HCT116 (cell line): ENCODE data around the gene OFD1. TPM values are rescaled to one million over a fixed set of nuclear protein-coding genes. Genes with fewer than 3 reads are reported as not detected.

Source experiments
- ATAC-seq: fragments of 200-7000 bp; cut with Tn5 transposase; 2 replicates; pipeline ENCODE4 v1.9.1; 2020; ENCODE audit warnings: mild to moderate bottlenecking, moderate library complexity
- BruUV-seq: library from RNA; stranded (reverse); fragments of 400-500 nt; replicated peaks from 2 replicates; lab custom pipeline; 2021; lab: Mats Ljungman, UMichigan
- CTCF ChIA-PET: fragments of 300-600 bp; sonication (Branson Sonifier 250); formaldehyde crosslinking; loops from one replicate; lab custom pipeline; 2021; ENCODE audit warnings: antibody characterized with exemption; lab: Charles Lee
- POLR2A ChIA-PET: fragments of 300-600, 350-600 bp; sonication (Branson Sonifier 250); formaldehyde crosslinking; loops from one replicate; lab custom pipeline; 2021; ENCODE audit warnings: antibody characterized with exemption; lab: Charles Lee
- RAD21 ChIA-PET, 2 experiments: fragments of 300-600 bp; sonication (Branson Sonifier 250); formaldehyde crosslinking; loops; one replicate each; lab custom pipeline; 2023; ENCODE audit warnings: low total read pairs in 2 of 2; ENCODE audit not compliant: uncharacterized antibody in 2 of 2, unreplicated experiment in 2 of 2, low non-redundant PET in 1 of 2; lab: Charles Lee
- DNase-seq: peaks from one replicate; pipeline ENCODE4 v3.0.0-alpha.2; 2010; ENCODE audit warnings: low read depth, low spot score
- H2AFZ ChIP-seq: fragments of 200-600 bp; shearing (Covaris generic), sonication (generic); 2 replicates; pipeline ENCODE4 v1.6.1; 2017; ENCODE audit warnings: low read depth, mixed run types, mixed read lengths, antibody characterized with exemption, low read length; ENCODE audit not compliant: poor library complexity, severe bottlenecking
- H3K27ac ChIP-seq: 2 replicates; pipeline ENCODE4 v1.5.1; 2012; ENCODE audit warnings: low read depth, low read length
- H3K27me3 ChIP-seq: fragments of 200-600 bp; sonication (generic); 2 replicates; pipeline ENCODE4 v1.6.1; 2016; ENCODE audit warnings: mixed run types, low read length, mixed read lengths; ENCODE audit not compliant: insufficient read depth
- H3K36me3 ChIP-seq, 2 experiments: fragments of 200-500 bp in 1 of 2; fragments of 200-600 bp in 1 of 2; sonication (Bioruptor generic) in 1 of 2; sonication (generic) in 1 of 2; 2 replicates each; pipeline versions ENCODE4 v1.5.1 to v1.6.1; 2014 to 2016; ENCODE audit warnings: low read length in 2 of 2, inconsistent platforms in 1 of 2, mixed read lengths in 1 of 2, mixed run types in 1 of 2; ENCODE audit not compliant: insufficient read depth in 2 of 2, control insufficient read depth in 1 of 2
- H3K4me1 ChIP-seq, 2 experiments: fragments of 200-600 bp in 1 of 2; sonication (generic) in 1 of 2; 2 replicates each; pipeline versions ENCODE4 v1.5.1 to v1.6.1; 2012 to 2017; ENCODE audit warnings: low read length in 2 of 2, inconsistent platforms in 1 of 2, mild to moderate bottlenecking in 1 of 2, mixed read lengths in 1 of 2, mixed run types in 1 of 2, moderate library complexity in 1 of 2; ENCODE audit not compliant: insufficient read depth in 2 of 2, control insufficient read depth in 1 of 2
- H3K4me2 ChIP-seq: fragments of 200-600 bp; sonication (generic); 2 replicates; pipeline ENCODE4 v1.6.1; 2017; ENCODE audit warnings: mixed run types, low read length, mixed read lengths
- H3K4me3 ChIP-seq, 2 experiments: fragments of 200-600 bp in 1 of 2; sonication (generic) in 1 of 2; replicated peaks in 1 of 2; 2 replicates each; pipeline ENCODE4 v1.5.1; 2011 to 2016; ENCODE audit warnings: low read length in 2 of 2, control low read depth in 1 of 2, low read depth in 1 of 2, mild to moderate bottlenecking in 1 of 2, mixed read lengths in 1 of 2, mixed run types in 1 of 2
- H3K79me2 ChIP-seq: fragments of 200-600 bp; sonication (generic); 2 replicates; pipeline ENCODE4 v1.6.1; 2017; ENCODE audit warnings: mild to moderate bottlenecking, mixed run types, low read length, moderate library complexity, mixed read lengths; ENCODE audit not compliant: insufficient read depth
- H3K9ac ChIP-seq: fragments of 200-600 bp; sonication (generic); 2 replicates; pipeline ENCODE4 v1.6.1; 2016; ENCODE audit warnings: low read length, mixed read lengths
- H3K9me2 ChIP-seq: fragments of 200-600 bp; sonication (generic), shearing (Covaris generic); 2 replicates; pipeline ENCODE4 v1.6.1; 2017; ENCODE audit warnings: mixed run types, mild to moderate bottlenecking, moderate library complexity; ENCODE audit not compliant: insufficient read depth
- H3K9me3 ChIP-seq, 2 experiments: fragments of 200-500 bp in 1 of 2; fragments of 200-600 bp in 1 of 2; sonication (Bioruptor generic) in 1 of 2; sonication (generic) in 1 of 2; 2 replicates each; pipeline ENCODE4 v1.6.1; 2014 to 2017; ENCODE audit warnings: low read length in 2 of 2, mixed read lengths in 2 of 2, inconsistent platforms in 1 of 2, low read depth in 1 of 2, mild to moderate bottlenecking in 1 of 2, mixed run types in 1 of 2, moderate library complexity in 1 of 2; ENCODE audit not compliant: control insufficient read depth in 1 of 2, insufficient read depth in 1 of 2
- H4K20me1 ChIP-seq: fragments of 200-600 bp; sonication (generic), shearing (Covaris generic); 2 replicates; pipeline ENCODE4 v1.6.1; 2017; ENCODE audit warnings: mixed run types, mild to moderate bottlenecking, moderate library complexity; ENCODE audit not compliant: insufficient read depth
- CTCF ChIP-seq, 3 experiments: fragments of 200-600 bp in 1 of 3; sonication (generic) in 1 of 3; IDR thresholded peaks in 2 of 3; conservative IDR thresholded peaks in 1 of 3; 2 replicates each; pipeline ENCODE4 v1.5.1; 2012 to 2017; ENCODE audit warnings: low read depth in 2 of 3, low read length in 2 of 3, antibody characterized with exemption in 1 of 3, borderline replicate concordance in 1 of 3, control low read depth in 1 of 3, mild to moderate bottlenecking in 1 of 3, mixed read lengths in 1 of 3, mixed run types in 1 of 3, moderate library complexity in 1 of 3; ENCODE audit not compliant: insufficient read depth in 1 of 3
- EZH2 ChIP-seq: fragments of 200-600 bp; sonication (generic); IDR thresholded peaks from 2 replicates; pipeline ENCODE4 v1.6.1; 2017; ENCODE audit warnings: antibody characterized with exemption, mixed run types
- EZH2phosphoT487 ChIP-seq: fragments of 200-600 bp; IDR thresholded peaks from 2 replicates; pipeline ENCODE4 v1.6.1; 2018; ENCODE audit warnings: antibody characterized with exemption, borderline replicate concordance
- SP1 ChIP-seq: IDR thresholded peaks from 2 replicates; pipeline ENCODE4 v1.6.1; 2012; ENCODE audit warnings: low read depth
- YY1 ChIP-seq: IDR thresholded peaks from 2 replicates; pipeline ENCODE4 v1.6.1; 2011; ENCODE audit warnings: low read length, low read depth, moderate library complexity, mild to moderate bottlenecking; ENCODE audit not compliant: insufficient replicate concordance; ENCODE audit errors: extremely low read depth
- ZBTB33 ChIP-seq: IDR thresholded peaks from 2 replicates; pipeline ENCODE4 v1.6.1; 2011; ENCODE audit warnings: mild to moderate bottlenecking, low read length, moderate library complexity; ENCODE audit not compliant: insufficient replicate concordance; ENCODE audit errors: extremely low read depth
- ZFX ChIP-seq: fragments of 450-650 bp; IDR thresholded peaks from 2 replicates; pipeline ENCODE4 v1.6.1; 2017
- intact Hi-C: fragments of 100-400 bp; cut with micrococcal nuclease; formaldehyde crosslinking; loops from 2 replicates; pipeline ENCODE4 v1.10.0; 2022
- total RNA-seq: library from RNA; stranded (reverse); gene quantifications from one replicate; pipeline ENCODE4 v1.2.1, GENCODE V29; 2021; ENCODE audit not compliant: unreplicated experiment

Gene OFD1
- total RNA-seq, 1 experiment from 2014 or later, result 18.0 TPM

GRCh38 chrX:13717700-13718472 is 16.7 kb upstream of the OFD1 start:
- no peak for DNase-seq
- Histone ChIP-seq H3K9ac (no peak overlapping the region), H3K27me3 (no peaks in the 10 kb centered on the region), H3K79me2 (peaks cover 17% of the 10 kb centered on the region), H3K9me3 (no peaks in the 10 kb centered on the region), H3K36me3 (peaks cover 0 to 3% of the 10 kb centered on the region in 2 experiments; a peak in 3 of 4 replicates), H4K20me1 (no peaks in the 10 kb centered on the region), H3K9me2 (no peaks in the 10 kb centered on the region), H3K27ac (no peak overlapping the region), H3K4me3 (no peak overlapping the region), H3K4me1 (no peaks in the 10 kb centered on the region), H3K4me2 (no peak overlapping the region), H2AFZ (no peak overlapping the region)
- intact Hi-C loops, result no loop called here
- ChIA-PET POLR2A (interaction anchor here (1.2 kb wide), 1 partner anchor 17 kb away, joined by 3 read pairs; the partner anchor contains the start of genes OFD1 and TRAPPC2), CTCF (no interaction called here), RAD21 (no interaction called here)
- ATAC-seq, result no peak
- BruUV-seq, result no TSS peak
- TF ChIP-seq ZBTB33 (no peak), SP1 (no peak), EZH2phosphoT487 (no peak), CTCF (IDR thresholded peaks at IDR 0.05 in 2 of 3, conservative IDR thresholded peaks at IDR 0.05 in 1 of 3; ENCODE audit: borderline replicate concordance in 1 of 3, insufficient read depth in 1 of 3, low read depth in 2 of 3, low read length in 2 of 3) (no peak), EZH2 (no peak), YY1 (no peak), ZFX (no peak)
